IMR-90 (cell line): Measurements from ENCODE around the gene XAB2. TPM values are rescaled to one million over a fixed set of nuclear protein-coding genes. Genes with fewer than 3 reads are reported as not detected.

ENCODE experiments used
- ATAC-seq: fragments of 200-7000 bp; cut with Tn5 transposase; 2 replicates; pipeline ENCODE4 v1.9.1; 2020; ENCODE audit warnings: low read depth, mild to moderate bottlenecking, moderate library complexity
- BruUV-seq: library from RNA; stranded (reverse); fragments of 400-500 nt; replicated peaks from 2 replicates; lab custom pipeline; 2021; lab: Mats Ljungman, UMichigan
- CTCF ChIA-PET: fragments of 300-600 bp; formaldehyde crosslinking; extraction: SDS; loops from one replicate; lab custom pipeline; 2021; ENCODE audit warnings: antibody characterized with exemption; lab: Yijun Ruan, JAX
- POLR2A ChIA-PET: fragments of 300-600 bp; sonication (Branson Sonifier 250); formaldehyde crosslinking; loops from one replicate; lab custom pipeline; 2022; ENCODE audit warnings: antibody characterized with exemption; ENCODE audit not compliant: unreplicated experiment; lab: Charles Lee
- DNase-seq: peaks from one replicate; pipeline ENCODE4 v3.0.0; 2013
- H2AFZ ChIP-seq: replicated peaks from 2 replicates; pipeline ENCODE3; 2013; ENCODE audit warnings: low read length, mild to moderate bottlenecking; ENCODE audit not compliant: poor library complexity
- H2AK5ac ChIP-seq: 2 replicates; pipeline ENCODE4 v1.6.1; 2013; ENCODE audit warnings: low read depth, low read length, inconsistent platforms
- H2AK9ac ChIP-seq: replicated peaks from 2 replicates; pipeline ENCODE3; 2013; ENCODE audit warnings: mild to moderate bottlenecking, low read depth, low read length, moderate library complexity; ENCODE audit not compliant: poor library complexity
- H2BK120ac ChIP-seq: 2 replicates; pipeline ENCODE4 v1.6.1; 2013; ENCODE audit warnings: low read depth, low read length, inconsistent platforms
- H2BK15ac ChIP-seq: 3 replicates; pipeline ENCODE4 v1.6.1; 2013; ENCODE audit warnings: low read depth, low read length, inconsistent platforms
- H2BK20ac ChIP-seq: 2 replicates; pipeline ENCODE4 v1.6.1; 2013; ENCODE audit warnings: low read depth, mild to moderate bottlenecking, inconsistent platforms, low read length, moderate library complexity
- H2BK5ac ChIP-seq: 2 replicates; pipeline ENCODE4 v1.6.1; 2013; ENCODE audit warnings: mild to moderate bottlenecking, low read depth, low read length, inconsistent platforms; ENCODE audit not compliant: poor library complexity, severe bottlenecking
- H3K14ac ChIP-seq: replicated peaks from 2 replicates; pipeline ENCODE4 v1.6.1; 2013; ENCODE audit warnings: low read depth, low read length, inconsistent platforms
- H3K18ac ChIP-seq: 2 replicates; pipeline ENCODE4 v1.6.1; 2013; ENCODE audit warnings: low read depth, low read length, control low read depth
- H3K23ac ChIP-seq: 2 replicates; pipeline ENCODE4 v1.6.1; 2013; ENCODE audit warnings: low read depth, low read length, inconsistent platforms
- H3K27ac ChIP-seq: 2 replicates; pipeline ENCODE4 v1.5.1; 2013; ENCODE audit warnings: mild to moderate bottlenecking, control low read depth, low read length; ENCODE audit not compliant: insufficient read depth
- H3K27me3 ChIP-seq: 2 replicates; pipeline ENCODE4 v1.6.1; 2013; ENCODE audit warnings: low read length; ENCODE audit not compliant: control insufficient read depth, insufficient read depth
- H3K36me3 ChIP-seq: 2 replicates; pipeline ENCODE4 v1.6.1; 2013; ENCODE audit warnings: low read length, mixed read lengths; ENCODE audit not compliant: control insufficient read depth, insufficient read depth
- H3K4ac ChIP-seq: 2 replicates; pipeline ENCODE4 v1.6.1; 2013; ENCODE audit warnings: low read depth, low read length, inconsistent platforms
- H3K4me1 ChIP-seq: 2 replicates; pipeline ENCODE4 v1.6.1; 2013; ENCODE audit warnings: low read length, mixed read lengths; ENCODE audit not compliant: control insufficient read depth, insufficient read depth
- H3K4me2 ChIP-seq: 2 replicates; pipeline ENCODE4 v1.6.1; 2013; ENCODE audit warnings: low read depth, mild to moderate bottlenecking, control low read depth, low read length, moderate library complexity
- H3K4me3 ChIP-seq: 2 replicates; pipeline ENCODE4 v1.5.1; 2013; ENCODE audit warnings: low read depth, mild to moderate bottlenecking, control low read depth, low read length, moderate library complexity; ENCODE audit not compliant: insufficient read depth
- H3K56ac ChIP-seq: 2 replicates; pipeline ENCODE4 v1.6.1; 2013; ENCODE audit warnings: low read length, inconsistent platforms; ENCODE audit not compliant: insufficient read depth; ENCODE audit errors: extremely low read depth
- H3K79me1 ChIP-seq, 2 experiments: 2 replicates each; pipeline ENCODE4 v1.6.1; 2013; ENCODE audit warnings: low read length in 2 of 2, inconsistent platforms in 1 of 2, low read depth in 1 of 2
- H3K9ac ChIP-seq: 2 replicates; pipeline ENCODE4 v1.6.1; 2013; ENCODE audit warnings: low read depth, low read length, control low read depth
- H3K9me1 ChIP-seq: 2 replicates; pipeline ENCODE4 v1.6.1; 2013; ENCODE audit warnings: low read length, inconsistent platforms; ENCODE audit not compliant: insufficient read depth
- H3K9me3 ChIP-seq: 2 replicates; pipeline ENCODE4 v1.6.1; 2013; ENCODE audit warnings: low read length; ENCODE audit not compliant: control insufficient read depth, insufficient read depth
- H4K20me1 ChIP-seq: 2 replicates; pipeline ENCODE4 v1.6.1; 2013; ENCODE audit warnings: low read length, inconsistent platforms; ENCODE audit not compliant: insufficient read depth
- H4K5ac ChIP-seq: 2 replicates; pipeline ENCODE4 v1.6.1; 2013; ENCODE audit warnings: mild to moderate bottlenecking, low read depth, low read length, control low read depth
- H4K8ac ChIP-seq, 2 experiments: 2 replicates each; pipeline ENCODE4 v1.6.1; 2013; ENCODE audit warnings: low read depth in 2 of 2, low read length in 2 of 2, control low read depth in 1 of 2, inconsistent platforms in 1 of 2
- H4K91ac ChIP-seq: 2 replicates; pipeline ENCODE4 v1.6.1; 2013; ENCODE audit warnings: low read depth, low read length, inconsistent platforms; ENCODE audit not compliant: insufficient read depth
- CEBPB ChIP-seq: IDR thresholded peaks from 2 replicates; pipeline ENCODE4 v1.6.1; 2012; ENCODE audit warnings: low read depth, low read length, improper control_type of control experiment
- POLR2A ChIP-seq: IDR thresholded peaks from 2 replicates; pipeline ENCODE4 v1.6.1; 2012; ENCODE audit warnings: mild to moderate bottlenecking, low read depth, low read length
- RCOR1 ChIP-seq: IDR thresholded peaks from 2 replicates; pipeline ENCODE4 v1.6.1; 2012; ENCODE audit warnings: mild to moderate bottlenecking, low read length, improper control_type of control experiment; ENCODE audit not compliant: insufficient replicate concordance
- SMC3 ChIP-seq: fragments of 150-350 bp; IDR thresholded peaks from 2 replicates; pipeline ENCODE4 v1.6.1; 2016; ENCODE audit warnings: low read depth, mild to moderate bottlenecking, antibody characterized with exemption, low read length, moderate library complexity
- WGBS, 2 experiments: methylation state at CpG; one replicate each; pipeline versions ENCODE4 v1.1.5 to v1.1.7; 2013; ENCODE audit warnings: missing lambda C conversion rate in 2 of 2; ENCODE audit not compliant: insufficient read length in 1 of 2; ENCODE audit errors: extremely low coverage in 2 of 2; 5-methylcytosine and 5-hydroxymethylcytosine counted together
- dilution Hi-C: fragments of 300-500 bp; cut with HindIII; formaldehyde crosslinking; loops from one replicate; pipeline ENCODE4 v1.14.3; 2018; ENCODE audit warnings: low sequenced_read_pairs; ENCODE audit not compliant: unreplicated experiment
- in situ Hi-C: fragments of 300-500 bp; cut with MboI; formaldehyde crosslinking; loops from 3 replicates; pipeline ENCODE4 v1.14.3; 2019; ENCODE audit warnings: low sequenced_read_pairs, inconsistent platforms, mixed read lengths
- intact Hi-C: fragments of 100-400 bp; cut with micrococcal nuclease; formaldehyde crosslinking; loops from 2 replicates; pipeline ENCODE4 v1.10.0; 2022
- polyA plus RNA-seq, 3 experiments: library from polyadenylated mRNA; depleted of rRNA; stranded (reverse); fragments of >200 nt; gene quantifications; 2 replicates each; pipeline ENCODE4 v1.2.3, GENCODE V29; 2012; ENCODE audit warnings: low replicate concordance in 1 of 3
- total RNA-seq: library from RNA; depleted of rRNA; stranded (reverse); fragments of >200 nt; gene quantifications from 2 replicates; pipeline ENCODE4 v1.2.3, GENCODE V29; 2012

The XAB2 gene
- total and polyA plus RNA-seq, 2 of the 4 experiments (the other 2 are of a cell fraction) = 29.9 to 34.4 TPM

GRCh38 chr19:7582446-7582845 lies 46.9 kb downstream of the XAB2 start:
- POLR2A ChIA-PET = no interaction called here
- DNase-seq = no peak
- Histone ChIP-seq H2AK9ac (no peak overlapping the region), H3K27me3 (peaks cover 7% of the 10 kb centered on the region), H3K9me3 (no peaks in the 10 kb centered on the region), H3K79me1 (no peaks in the 10 kb centered on the region), H2AK5ac (no peak overlapping the region), H3K36me3 (no peaks in the 10 kb centered on the region), H3K9me1 (no peaks in the 10 kb centered on the region), H4K20me1 (no peaks in the 10 kb centered on the region), H2BK15ac (no peak overlapping the region), H3K14ac (no peak overlapping the region), H3K4ac (no peak overlapping the region), H2BK120ac (no peak overlapping the region), H3K23ac (no peak overlapping the region), H3K4me3 (no peak overlapping the region), H3K4me2 (no peak overlapping the region), H4K5ac (no peak overlapping the region), H3K56ac (no peak overlapping the region), H2AFZ (no peak overlapping the region), H4K91ac (no peak overlapping the region), H3K4me1 (no peaks in the 10 kb centered on the region), H4K8ac (no peak overlapping the region), H3K18ac (no peak overlapping the region), H2BK20ac (no peak overlapping the region), H3K9ac (no peak overlapping the region), H3K27ac (no peak overlapping the region), H2BK5ac (no peak overlapping the region)
- WGBS, 2 experiments = 38% methylated on average over 7 of the region's 11 CpGs; no CpG with 5 or more reads in 1 of the 2 experiments
- no TSS peak for BruUV-seq
- no peak for ATAC-seq
- CTCF ChIA-PET = no interaction called here
- in situ Hi-C loops (no loop called here), dilution Hi-C loops (no loop called here), intact Hi-C loops (no loop called here)
- TF ChIP-seq RCOR1 (no peak), CEBPB (no peak), POLR2A (no peak), SMC3 (no peak)
